ENCODE results near the gene RASSF8. TPM values are rescaled to one million over a fixed set of nuclear protein-coding genes. Genes with fewer than 3 reads are reported as not detected.

RASSF8 gene
- total RNA-seq, 2 donors from 2014 or later = 47.9 to 86.6 TPM

- H3K4me3 ChIP-seq = no peak overlapping the region
- H3K27ac ChIP-seq = no peak overlapping the region
- H3K4me1 ChIP-seq (ENCODE audit: control insufficient read depth in 1 of 2, low read depth in 2 of 2) = peaks cover 7 to 52% of the 10 kb centered on the region in 2 donors
- H3K36me3 ChIP-seq = no peaks in the 10 kb centered on the region
- no peak for ATAC-seq (ENCODE audit: insufficient number of reproducible peaks, low FRiP score, low read depth)
- no peaks in the 10 kb centered on the region for H3K9me3 ChIP-seq
- no peak for DNase-seq (ENCODE audit: low spot score)
- H3K27me3 ChIP-seq (replicated peaks; ENCODE audit: insufficient read depth) = no peaks in the 10 kb centered on the region
- TF ChIP-seq CTCF (IDR thresholded peaks at IDR 0.05) = no peak
These were observed 23.1 kb downstream of the RASSF8 start for GRCh38 chr12:25981597-25981996.

GRCh38 chr12:25982416-25982815 is 23.9 kb downstream of the RASSF8 start:
- peaks cover 7 to 55% of the 10 kb centered on the region in 2 donors for H3K4me1 ChIP-seq (ENCODE audit: control insufficient read depth in 1 of 2, low read depth in 2 of 2)
- H3K27me3 ChIP-seq (replicated peaks; ENCODE audit: insufficient read depth) = no peaks in the 10 kb centered on the region
- TF ChIP-seq CTCF (IDR thresholded peaks at IDR 0.05) = no peak
- H3K36me3 ChIP-seq = no peaks in the 10 kb centered on the region
- no peak overlapping the region for H3K27ac ChIP-seq
- H3K4me3 ChIP-seq = no peak overlapping the region
- DNase-seq (ENCODE audit: low spot score) = no peak
- H3K9me3 ChIP-seq = no peaks in the 10 kb centered on the region
- ATAC-seq (ENCODE audit: insufficient number of reproducible peaks, low FRiP score, low read depth) = no peak

- no peak for TF ChIP-seq CTCF (IDR thresholded peaks at IDR 0.05)
- H3K4me1 ChIP-seq (ENCODE audit: control insufficient read depth in 1 of 2, low read depth in 2 of 2) = peaks cover 9 to 54% of the 10 kb centered on the region in 2 donors
- ATAC-seq (ENCODE audit: insufficient number of reproducible peaks, low FRiP score, low read depth) = no peak
These were observed 25.1 kb downstream of the RASSF8 start for GRCh38 chr12:25983625-25984024.

GRCh38 chr12:25984759-25985158 is 26.3 kb downstream of the RASSF8 start:
- Histone ChIP-seq H3K9me3 (no peaks in the 10 kb centered on the region), H3K27ac (no peak overlapping the region), H3K27me3 (replicated peaks; ENCODE audit: insufficient read depth) (no peaks in the 10 kb centered on the region), H3K4me3 (no peak overlapping the region), H3K4me1 (ENCODE audit: control insufficient read depth in 1 of 2, low read depth in 2 of 2) (peaks cover 9 to 49% of the 10 kb centered on the region in 2 donors), H3K36me3 (no peaks in the 10 kb centered on the region)
- ATAC-seq (ENCODE audit: insufficient number of reproducible peaks, low FRiP score, low read depth) (no peak), DNase-seq (ENCODE audit: low spot score) (no peak)
- no peak for TF ChIP-seq CTCF (IDR thresholded peaks at IDR 0.05)

More at GRCh38 chr12:25983625-25984024, 25.1 kb downstream of the RASSF8 start:
- DNase-seq (ENCODE audit: low spot score) = no peak
- H3K36me3 ChIP-seq = no peaks in the 10 kb centered on the region
- no peak overlapping the region for H3K27ac ChIP-seq
- no peak overlapping the region for H3K4me3 ChIP-seq
- H3K27me3 ChIP-seq (replicated peaks; ENCODE audit: insufficient read depth) = no peaks in the 10 kb centered on the region
- H3K9me3 ChIP-seq = no peaks in the 10 kb centered on the region

- Histone ChIP-seq H3K9me3 (no peaks in the 10 kb centered on the region), H3K4me1 (ENCODE audit: control insufficient read depth in 1 of 2, low read depth in 2 of 2) (peaks cover 9 to 49% of the 10 kb centered on the region in 2 donors), H3K27ac (no peak overlapping the region), H3K36me3 (no peaks in the 10 kb centered on the region), H3K4me3 (no peak overlapping the region), H3K27me3 (replicated peaks; ENCODE audit: insufficient read depth) (no peaks in the 10 kb centered on the region)
- ATAC-seq (ENCODE audit: insufficient number of reproducible peaks, low FRiP score, low read depth) = no peak
- DNase-seq (ENCODE audit: low spot score) = no peak
- TF ChIP-seq CTCF (IDR thresholded peaks at IDR 0.05) = no peak
These were observed 27.1 kb downstream of the RASSF8 start for GRCh38 chr12:25985316-25986175.

Measured in thoracic aorta (tissue), 2 donors.